Thyroid gland (tissue), 4 donors: ENCODE results near the gene ZNF281. TPM values are rescaled to one million over a fixed set of nuclear protein-coding genes. Genes with fewer than 3 reads are reported as not detected.
A peak's percentile ranks its signal among the peaks of the same experiment; 100 is the strongest.

ENCODE experiments used
- DNase-seq, 2 donors: peaks; one replicate each; pipeline ENCODE4 v3.0.0-alpha.2; 2019
- H3K27ac ChIP-seq, 3 donors: fragments of 200-600 bp; sonication (generic); 1 replicate in 2 of 3; 2 replicates in 1 of 3; pipeline ENCODE4 v1.5.1; 2016 to 2019; ENCODE audit warnings: mild to moderate bottlenecking in 1 of 3, moderate library complexity in 1 of 3
- H3K27me3 ChIP-seq: fragments of 200-600 bp; sonication (generic); one replicate; pipeline ENCODE4 v1.5.1; 2019
- H3K36me3 ChIP-seq, 2 donors: fragments of 200-600 bp; sonication (generic); one replicate each; pipeline ENCODE4 v1.5.1; 2016 to 2019
- H3K4me1 ChIP-seq, 2 donors: fragments of 200-600 bp; sonication (generic); one replicate each; pipeline ENCODE4 v1.5.1; 2017 to 2019
- H3K4me3 ChIP-seq, 3 donors: fragments of 200-600 bp; sonication (generic); replicated peaks in 1 of 3; 1 replicate in 2 of 3; 2 replicates in 1 of 3; pipeline ENCODE4 v1.5.1; 2016; ENCODE audit warnings: mild to moderate bottlenecking in 1 of 3
- H3K9me3 ChIP-seq: fragments of 200-600 bp; sonication (generic); one replicate; pipeline ENCODE4 v1.5.1; 2017
- POLR2A ChIP-seq, 2 donors: fragments of 450-650 bp; IDR thresholded peaks; one replicate each; pipeline ENCODE4 v1.6.1; 2017; ENCODE audit warnings: antibody characterized with exemption in 2 of 2, mild to moderate bottlenecking in 2 of 2, moderate library complexity in 1 of 2
- WGBS, 2 donors: methylation state at CpG; one replicate each; pipeline ENCODE4 v1.1.5; 2017; 5-methylcytosine and 5-hydroxymethylcytosine counted together
- intact Hi-C: fragments of 100-400 bp; cut with DNase I; formaldehyde crosslinking; loops from one replicate; pipeline ENCODE4 v1.15.1; 2023
- total RNA-seq, 4 donors: library from RNA; depleted of rRNA; stranded (reverse); fragments of >200 nt; gene quantifications; one replicate each; pipeline ENCODE4 v1.2.3, GENCODE V29; 2016
- TF ChIP-seq, protein P1 (sequence below), 6 experiments: fragments of 200-600 bp in 3 of 6; fragments of 450-650 bp in 3 of 6; sonication (generic) in 3 of 6; IDR thresholded peaks; one replicate each; pipeline ENCODE4 v1.5.1; 2016 to 2019; ENCODE audit warnings: antibody characterized with exemption in 6 of 6, mild to moderate bottlenecking in 2 of 6, inconsistent platforms in 1 of 6, moderate library complexity in 1 of 6

Gene ZNF281
- total RNA-seq, 4 donors from 2014 or later = 9.8 to 16.9 (median 12.5) TPM

DNA sequence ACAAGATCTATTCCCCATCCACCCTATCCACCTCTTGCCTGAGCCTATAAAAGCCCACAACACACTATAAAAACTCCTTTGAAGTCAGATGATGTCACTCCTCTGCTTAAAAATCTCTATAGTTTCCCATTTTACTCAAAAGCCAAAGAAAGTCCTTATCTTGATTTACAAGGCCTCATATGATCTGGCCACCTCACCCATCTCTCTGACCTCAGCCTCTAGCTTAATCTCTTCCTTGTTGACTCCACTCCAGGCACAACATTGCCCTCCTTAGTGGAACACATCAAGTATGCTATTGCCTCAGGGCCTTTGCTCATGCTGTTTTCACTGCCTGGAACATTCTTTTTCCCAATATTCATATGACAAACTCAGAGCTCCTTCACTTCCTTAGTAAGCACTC is 33.3 kb downstream of the ZNF281 start:
- Histone ChIP-seq H3K9me3 (no peaks in the 10 kb centered on the region), H3K36me3 (no peaks in the 10 kb centered on the region), H3K4me3 (no peak overlapping the region), H3K4me1 (peaks cover 5 to 13% of the 10 kb centered on the region in 2 donors), H3K27ac (no peak overlapping the region), H3K27me3 (no peaks in the 10 kb centered on the region)
- TF ChIP-seq, protein P1, sequence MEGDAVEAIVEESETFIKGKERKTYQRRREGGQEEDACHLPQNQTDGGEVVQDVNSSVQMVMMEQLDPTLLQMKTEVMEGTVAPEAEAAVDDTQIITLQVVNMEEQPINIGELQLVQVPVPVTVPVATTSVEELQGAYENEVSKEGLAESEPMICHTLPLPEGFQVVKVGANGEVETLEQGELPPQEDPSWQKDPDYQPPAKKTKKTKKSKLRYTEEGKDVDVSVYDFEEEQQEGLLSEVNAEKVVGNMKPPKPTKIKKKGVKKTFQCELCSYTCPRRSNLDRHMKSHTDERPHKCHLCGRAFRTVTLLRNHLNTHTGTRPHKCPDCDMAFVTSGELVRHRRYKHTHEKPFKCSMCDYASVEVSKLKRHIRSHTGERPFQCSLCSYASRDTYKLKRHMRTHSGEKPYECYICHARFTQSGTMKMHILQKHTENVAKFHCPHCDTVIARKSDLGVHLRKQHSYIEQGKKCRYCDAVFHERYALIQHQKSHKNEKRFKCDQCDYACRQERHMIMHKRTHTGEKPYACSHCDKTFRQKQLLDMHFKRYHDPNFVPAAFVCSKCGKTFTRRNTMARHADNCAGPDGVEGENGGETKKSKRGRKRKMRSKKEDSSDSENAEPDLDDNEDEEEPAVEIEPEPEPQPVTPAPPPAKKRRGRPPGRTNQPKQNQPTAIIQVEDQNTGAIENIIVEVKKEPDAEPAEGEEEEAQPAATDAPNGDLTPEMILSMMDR (IDR thresholded peaks at IDR 0.05) = no peak
- TF ChIP-seq POLR2A (IDR thresholded peaks at IDR 0.05) = no peak
- intact Hi-C loops = no loop called here
- no peak for DNase-seq

DNA sequence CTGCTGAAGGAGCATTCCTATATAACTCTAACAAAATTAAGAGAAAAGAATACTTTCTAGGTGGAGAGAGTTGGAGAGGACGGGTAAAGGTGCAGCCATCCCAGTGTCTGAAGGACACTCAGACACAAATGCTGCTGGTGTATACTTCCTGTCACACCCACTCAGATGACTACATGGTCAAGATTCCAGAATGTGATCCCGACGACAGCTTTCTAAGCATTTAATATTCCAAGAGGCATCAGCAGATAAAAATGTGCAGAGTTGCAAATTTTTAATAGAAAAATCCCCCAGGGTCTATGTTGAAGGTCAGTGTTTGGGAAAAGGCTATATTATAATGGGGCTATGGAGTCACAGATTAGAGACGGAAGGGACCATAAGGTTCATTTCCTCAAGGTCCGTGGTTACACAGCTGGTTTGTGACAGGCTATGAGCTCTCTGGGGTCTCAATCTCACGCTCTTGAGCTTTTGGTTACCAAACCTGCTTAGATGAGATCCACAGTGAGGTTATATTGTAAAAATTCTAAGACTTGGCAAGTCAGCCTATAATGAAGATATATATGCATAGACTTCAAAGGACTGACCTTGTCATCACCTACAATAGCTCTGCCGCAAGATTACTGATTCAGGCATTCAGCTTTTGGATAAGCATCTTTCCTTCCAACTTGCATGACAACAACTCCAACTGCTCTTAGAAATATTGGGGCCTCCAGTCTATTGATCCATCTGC is 35.1 kb downstream of the ZNF281 start:
- Histone ChIP-seq H3K9me3 (no peaks in the 10 kb centered on the region), H3K36me3 (no peaks in the 10 kb centered on the region), H3K27me3 (no peaks in the 10 kb centered on the region), H3K4me3 (no peak overlapping the region), H3K4me1 (peaks cover 5 to 13% of the 10 kb centered on the region in 2 donors), H3K27ac (peak overlapping the region in 2 of 3 donors; percentile 13 to 24)
- no peak for DNase-seq
- WGBS, 2 donors = 65 to 72% methylated on average over 7 of the region's 7 CpGs
- intact Hi-C loops = no loop called here
- TF ChIP-seq POLR2A (IDR thresholded peaks at IDR 0.05) = no peak
- TF ChIP-seq, protein P1 (IDR thresholded peaks at IDR 0.05) = no peak

- Histone ChIP-seq H3K27ac (peak overlapping the region in 2 of 3 donors; percentile 13 to 24), H3K27me3 (no peaks in the 10 kb centered on the region), H3K4me3 (no peak overlapping the region), H3K4me1 (peaks cover 5 to 13% of the 10 kb centered on the region in 2 donors), H3K36me3 (no peaks in the 10 kb centered on the region), H3K9me3 (no peaks in the 10 kb centered on the region)
- DNase-seq = no peak
- TF ChIP-seq, protein P1 (IDR thresholded peaks at IDR 0.05) = no peak
- no peak for TF ChIP-seq POLR2A (IDR thresholded peaks at IDR 0.05)
- intact Hi-C loops = no loop called here
- WGBS, 2 donors = 21 to 24% methylated on average over 5 of the region's 5 CpGs
Observed at GRCh38 chr1:200373811-200374231, 36.0 kb downstream of the ZNF281 start.

- H3K9me3 ChIP-seq = no peaks in the 10 kb centered on the region
- DNase-seq = no peak
- TF ChIP-seq, protein P1 (IDR thresholded peaks at IDR 0.05) = no peak
- no peak for TF ChIP-seq POLR2A (IDR thresholded peaks at IDR 0.05)
- H3K36me3 ChIP-seq = no peaks in the 10 kb centered on the region
- intact Hi-C loops = no loop called here
- H3K27me3 ChIP-seq = no peaks in the 10 kb centered on the region
- 59 to 62% methylated on average over 2 of the region's 2 CpGs for WGBS, 2 donors
- H3K4me1 ChIP-seq = peaks cover 5 to 13% of the 10 kb centered on the region in 2 donors
- H3K4me3 ChIP-seq = no peak overlapping the region
- no peak overlapping the region for H3K27ac ChIP-seq
Observed at GRCh38 chr1:200372885-200373181, 37.0 kb downstream of the ZNF281 start.

- TF ChIP-seq POLR2A (IDR thresholded peaks at IDR 0.05) = no peak
- TF ChIP-seq, protein P1 (IDR thresholded peaks at IDR 0.05) = no peak
- Histone ChIP-seq H3K27ac (no peak overlapping the region), H3K36me3 (no peaks in the 10 kb centered on the region), H3K9me3 (no peaks in the 10 kb centered on the region), H3K4me3 (no peak overlapping the region), H3K4me1 (peaks cover 5 to 13% of the 10 kb centered on the region in 2 donors), H3K27me3 (no peaks in the 10 kb centered on the region)
- 90 to 94% methylated on average over 3 of the region's 3 CpGs for WGBS, 2 donors
- intact Hi-C loops = no loop called here
- DNase-seq = no peak
Observed at GRCh38 chr1:200372095-200372884, 37.5 kb downstream of the ZNF281 start.
